ENCODE results near the gene SRSF9. TPM values are rescaled to one million over a fixed set of nuclear protein-coding genes. Genes with fewer than 3 reads are reported as not detected.

Gene SRSF9
- total RNA-seq, 3 donors from 2014 or later (not counting 1 experiment from before 2014, with no cell fraction given), result 175 to 191 (median 179) TPM

- peak overlapping the region; percentile 95 for H3K4me3 Mint-ChIP-seq
- Histone ChIP-seq H3K27ac (ENCODE audit: low read length) (no peak overlapping the region), H3K4me1 (ENCODE audit: control insufficient read depth, insufficient read depth, low read length) (peaks cover 11% of the 10 kb centered on the region), H3K9me3 (ENCODE audit: control insufficient read depth, insufficient read depth, low read length) (no peaks in the 10 kb centered on the region), H3K4me3 (ENCODE audit: low read length) (no peak overlapping the region), H3K36me3 (ENCODE audit: control insufficient read depth, insufficient read depth, low read length) (peaks cover 3% of the 10 kb centered on the region), H3K27me3 (ENCODE audit: control insufficient read depth, insufficient read depth, low read length) (no peaks in the 10 kb centered on the region)
- no peak for DNase-seq
- H3K27me3 Mint-ChIP-seq (ENCODE audit: low read depth in 2 of 2), result no peaks in the 10 kb centered on the region
- peaks cover 39 to 40% of the 10 kb centered on the region in 2 donors for H3K4me1 Mint-ChIP-seq
- TF ChIP-seq, protein P1, sequence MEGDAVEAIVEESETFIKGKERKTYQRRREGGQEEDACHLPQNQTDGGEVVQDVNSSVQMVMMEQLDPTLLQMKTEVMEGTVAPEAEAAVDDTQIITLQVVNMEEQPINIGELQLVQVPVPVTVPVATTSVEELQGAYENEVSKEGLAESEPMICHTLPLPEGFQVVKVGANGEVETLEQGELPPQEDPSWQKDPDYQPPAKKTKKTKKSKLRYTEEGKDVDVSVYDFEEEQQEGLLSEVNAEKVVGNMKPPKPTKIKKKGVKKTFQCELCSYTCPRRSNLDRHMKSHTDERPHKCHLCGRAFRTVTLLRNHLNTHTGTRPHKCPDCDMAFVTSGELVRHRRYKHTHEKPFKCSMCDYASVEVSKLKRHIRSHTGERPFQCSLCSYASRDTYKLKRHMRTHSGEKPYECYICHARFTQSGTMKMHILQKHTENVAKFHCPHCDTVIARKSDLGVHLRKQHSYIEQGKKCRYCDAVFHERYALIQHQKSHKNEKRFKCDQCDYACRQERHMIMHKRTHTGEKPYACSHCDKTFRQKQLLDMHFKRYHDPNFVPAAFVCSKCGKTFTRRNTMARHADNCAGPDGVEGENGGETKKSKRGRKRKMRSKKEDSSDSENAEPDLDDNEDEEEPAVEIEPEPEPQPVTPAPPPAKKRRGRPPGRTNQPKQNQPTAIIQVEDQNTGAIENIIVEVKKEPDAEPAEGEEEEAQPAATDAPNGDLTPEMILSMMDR (IDR thresholded peaks at IDR 0.05), result no peak
- peak overlapping the region; percentile 90 for H3K27ac Mint-ChIP-seq
- no peak for ATAC-seq
- no peaks in the 10 kb centered on the region for H3K9me3 Mint-ChIP-seq
- no peaks in the 10 kb centered on the region for H3K36me3 Mint-ChIP-seq
- 58% methylated on average over 6 of the region's 9 CpGs for WGBS (ENCODE audit: insufficient coverage)
- intact Hi-C loops (cut with micrococcal nuclease), result loop anchor here (5.0 kb wide), 1 partner anchor 45 kb away; no protein-coding TSS in a partner anchor
Observed at GRCh38 chr12:120497524-120498150, 28.1 kb upstream of the SRSF9 start.

GRCh38 chr12:120496413-120497340, 27.1 kb upstream of the SRSF9 start:
- DNase-seq (peak; percentile 51 to 81), ATAC-seq (peak; percentile 27 to 45 (median 38))
- peak overlapping the region; percentile 90 for H3K27ac Mint-ChIP-seq
- H3K4me1 Mint-ChIP-seq, result peaks cover 39 to 40% of the 10 kb centered on the region in 2 donors
- Histone ChIP-seq H3K9me3 (ENCODE audit: control insufficient read depth, insufficient read depth, low read length) (no peaks in the 10 kb centered on the region), H3K27ac (ENCODE audit: low read length) (peak overlapping the region; percentile 44), H3K27me3 (ENCODE audit: control insufficient read depth, insufficient read depth, low read length) (no peaks in the 10 kb centered on the region), H3K4me1 (ENCODE audit: control insufficient read depth, insufficient read depth, low read length) (peaks cover 11% of the 10 kb centered on the region), H3K4me3 (ENCODE audit: low read length) (peak overlapping the region; percentile 72), H3K36me3 (ENCODE audit: control insufficient read depth, insufficient read depth, low read length) (peaks cover 3% of the 10 kb centered on the region)
- intact Hi-C loops (cut with micrococcal nuclease), result loop anchor here (1.0 to 5.0 kb wide), 4 partner anchors 27 to 140 kb away; partner anchors contain the start of gene SRSF9
- TF ChIP-seq, protein P1 (IDR thresholded peaks at IDR 0.05), result peak; percentile 40
- WGBS (ENCODE audit: insufficient coverage), result under 1% methylated on average over 46 of the region's 47 CpGs
- no peaks in the 10 kb centered on the region for H3K9me3 Mint-ChIP-seq
- peak overlapping the region; percentile 95 for H3K4me3 Mint-ChIP-seq
- H3K27me3 Mint-ChIP-seq (ENCODE audit: low read depth in 2 of 2), result no peaks in the 10 kb centered on the region
- H3K36me3 Mint-ChIP-seq, result no peaks in the 10 kb centered on the region

- no peaks in the 10 kb centered on the region for H3K9me3 ChIP-seq (ENCODE audit: control insufficient read depth, insufficient read depth, low read length)
- H3K27ac ChIP-seq (ENCODE audit: low read length), result peak within 1 kb of the TSS; percentile 70
- H3K4me3 Mint-ChIP-seq, result peak within 1 kb of the TSS; percentile 95
- H3K27ac Mint-ChIP-seq, result peak within 1 kb of the TSS; percentile 90
- H3K36me3 ChIP-seq (ENCODE audit: control insufficient read depth, insufficient read depth, low read length), result peaks cover 3% of the 10 kb centered on the region
- 0% methylated on average over 49 of the region's 53 CpGs for WGBS (ENCODE audit: insufficient coverage)
- TF ChIP-seq, protein P1 (IDR thresholded peaks at IDR 0.05), result no peak
- H3K4me1 ChIP-seq (ENCODE audit: control insufficient read depth, insufficient read depth, low read length), result peaks cover 11% of the 10 kb centered on the region
- H3K27me3 ChIP-seq (ENCODE audit: control insufficient read depth, insufficient read depth, low read length), result no peaks in the 10 kb centered on the region
- H3K36me3 Mint-ChIP-seq, result no peaks in the 10 kb centered on the region
- peak within 1 kb of the TSS; percentile 72 for H3K4me3 ChIP-seq (ENCODE audit: low read length)
- no peaks in the 10 kb centered on the region for H3K27me3 Mint-ChIP-seq (ENCODE audit: low read depth in 2 of 2)
- no peaks in the 10 kb centered on the region for H3K9me3 Mint-ChIP-seq
- ATAC-seq (peak; percentile 95 to 99 (median 96)), DNase-seq (peak; percentile 97 to 98)
- H3K4me1 Mint-ChIP-seq, result peaks cover 44 to 46% of the 10 kb centered on the region in 2 donors
- intact Hi-C loops (cut with micrococcal nuclease), result loop anchor here (1.0 to 5.0 kb wide), 4 partner anchors 27 to 140 kb away; partner anchors contain the start of gene SRSF9
Observed at GRCh38 chr12:120495731-120496412, 26.3 kb upstream of the SRSF9 start, which contains the start of gene DYNLL1. DYNLL1 (plus strand) TSS chr12:120496113; CDS start chr12:120496422, 309 bp downstream.

Data from natural killer cell (primary cell).